Measurements from ENCODE around the gene TRIM75.
"Not testable (repeated sequence)": the region's sequence is repeated elsewhere in the genome, so short reads cannot be mapped to it uniquely, and the experiment has no call there.

The TRIM75 gene

GRCh38 chr4:165010991-165011390 is 42.7 kb upstream of the TRIM75 start:
- no peak overlapping the region for H3K4me3 ChIP-seq (ENCODE audit: low read depth, low read length)
- DNase-seq (ENCODE audit: low read depth) = no peak
- TF ChIP-seq CTCF (IDR thresholded peaks at IDR 0.05; ENCODE audit: control insufficient read depth, extremely low read depth, insufficient read depth) = no peak

GRCh38 chr4:165011403-165011802 is 42.3 kb upstream of the TRIM75 start:
- no peak for DNase-seq (ENCODE audit: low read depth)

GRCh38 chr4:165013691-165014090 is 40.0 kb upstream of the TRIM75 start:
- TF ChIP-seq CTCF (IDR thresholded peaks at IDR 0.05; ENCODE audit: control insufficient read depth, extremely low read depth, insufficient read depth) = no peak

More at GRCh38 chr4:165011403-165011802, 42.3 kb upstream of the TRIM75 start:
- H3K4me3 ChIP-seq (ENCODE audit: low read depth, low read length) = no peak overlapping the region
- no peak for TF ChIP-seq CTCF (IDR thresholded peaks at IDR 0.05; ENCODE audit: control insufficient read depth, extremely low read depth, insufficient read depth)

DNA sequence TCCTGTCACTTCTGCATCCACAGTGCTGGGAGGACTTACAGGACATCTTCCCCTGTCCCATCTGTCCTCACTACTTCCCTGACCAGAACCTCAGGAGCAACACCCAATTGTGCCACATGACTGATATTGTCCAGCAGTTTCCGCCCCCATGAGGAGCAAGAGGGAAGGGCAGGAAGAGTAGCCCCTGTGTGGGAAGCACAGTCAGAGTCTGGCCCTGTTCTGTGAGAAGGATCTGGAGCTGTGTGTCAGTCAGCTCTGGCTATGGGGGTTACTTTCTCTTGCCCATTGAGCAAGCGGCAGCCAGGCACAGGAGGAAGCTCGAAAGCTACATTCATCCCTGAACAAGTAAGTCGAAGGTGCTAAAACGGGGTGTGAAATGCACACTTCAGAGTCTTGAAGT is 36.7 kb upstream of the TRIM75 start:
- no peak overlapping the region for H3K4me3 ChIP-seq (ENCODE audit: low read depth, low read length)
- no peak for TF ChIP-seq CTCF (IDR thresholded peaks at IDR 0.05; ENCODE audit: control insufficient read depth, extremely low read depth, insufficient read depth)
- DNase-seq (ENCODE audit: low read depth) = no peak

More at GRCh38 chr4:165013691-165014090, 40.0 kb upstream of the TRIM75 start:
- DNase-seq (ENCODE audit: low read depth) = no peak
- no peak overlapping the region for H3K4me3 ChIP-seq (ENCODE audit: low read depth, low read length)

- H3K4me3 ChIP-seq (ENCODE audit: low read depth, low read length); DNase-seq (ENCODE audit: low read depth): not testable (repeated sequence)
Observed at GRCh38 chr4:165019995-165020394, 33.7 kb upstream of the TRIM75 start.

DNA sequence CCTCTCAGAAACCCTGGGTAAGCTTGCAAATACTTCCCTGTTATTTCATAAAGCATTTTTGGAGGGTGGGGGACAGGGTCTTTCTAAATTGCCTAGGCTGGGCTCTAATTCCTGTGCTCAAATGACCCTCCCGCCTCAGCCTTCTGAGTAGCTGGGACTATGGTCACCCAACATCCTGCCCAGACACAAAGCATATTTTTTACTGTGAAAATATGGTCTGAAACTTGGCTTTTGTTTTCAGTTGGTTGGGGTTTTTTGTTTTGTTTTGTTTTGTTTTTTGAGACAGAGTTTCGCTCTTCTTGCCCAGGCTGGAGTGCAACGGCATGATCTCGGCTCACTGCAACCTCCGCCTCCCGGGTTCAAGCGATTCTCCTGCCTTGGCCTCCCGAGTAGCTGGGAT is 27.9 kb upstream of the TRIM75 start:
- H3K4me3 ChIP-seq (ENCODE audit: low read depth, low read length); DNase-seq (ENCODE audit: low read depth): not testable (repeated sequence)

DNA sequence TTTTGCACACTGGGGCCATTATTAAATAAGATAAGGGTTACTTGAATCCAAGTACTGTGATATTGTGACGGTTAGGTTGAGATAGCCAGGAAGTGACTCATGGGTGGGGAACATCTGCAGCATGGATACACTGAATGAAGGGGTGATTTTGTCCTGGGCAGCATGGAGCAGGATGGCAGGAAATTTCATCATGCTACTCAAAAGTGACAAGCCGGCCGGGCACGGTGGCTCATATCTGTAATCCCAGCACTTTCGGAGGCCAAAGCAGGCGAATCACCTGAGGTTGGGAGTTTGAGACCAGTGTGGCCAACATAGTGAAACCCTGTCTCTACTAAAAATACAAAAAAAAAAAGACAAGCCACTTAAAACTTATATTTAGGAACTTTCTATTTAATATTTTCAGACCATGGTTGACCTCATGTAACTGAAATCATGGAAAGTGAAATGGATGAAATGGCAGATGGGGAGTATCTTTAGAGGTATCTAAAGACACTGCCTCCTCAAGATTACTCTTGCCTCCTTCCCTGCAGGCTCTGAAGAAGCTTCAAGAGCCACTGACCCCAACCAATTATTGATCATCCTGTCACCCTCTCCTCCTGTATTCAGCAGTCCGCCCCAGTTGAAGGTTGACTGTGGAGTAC is 25.8 kb upstream of the TRIM75 start:
- no peak for TF ChIP-seq CTCF (IDR thresholded peaks at IDR 0.05; ENCODE audit: control insufficient read depth, extremely low read depth, insufficient read depth)
- no peak overlapping the region for H3K4me3 ChIP-seq (ENCODE audit: low read depth, low read length)
- DNase-seq (ENCODE audit: low read depth) = no peak

GRCh38 chr4:165031436-165032211 is 22.0 kb upstream of the TRIM75 start, which contains the start of gene TRIM60:
TRIM60 (plus strand) TSS chr4:165031999; CDS start chr4:165040073, 8,074 bp downstream.
- no peak for TF ChIP-seq CTCF (IDR thresholded peaks at IDR 0.05; ENCODE audit: control insufficient read depth, extremely low read depth, insufficient read depth)
- DNase-seq (ENCODE audit: low read depth) = no peak
- no peak within 1 kb of the TSS for H3K4me3 ChIP-seq (ENCODE audit: low read depth, low read length)

Data from LNCaP clone FGC (cell line).